GM12878 (cell line): ENCODE results near the gene TMEM150C. TPM values are rescaled to one million over a fixed set of nuclear protein-coding genes. Genes with fewer than 3 reads are reported as not detected.

Source experiments
- ATAC-seq: fragments of 200-7000 bp; cut with Tn5 transposase; 3 replicates; pipeline ENCODE4 v1.9.1; 2020; ENCODE audit warnings: mild to moderate bottlenecking, moderate library complexity
- BruUV-seq: library from RNA; stranded (reverse); fragments of 400-500 nt; replicated peaks from 2 replicates; lab custom pipeline; 2021; lab: Mats Ljungman, UMichigan
- CTCF ChIA-PET: fragments of 300-600 bp; sonication (Branson Sonifier 250); formaldehyde crosslinking; extraction: SDS; loops from one replicate; lab custom pipeline; 2021; ENCODE audit warnings: inconsistent platforms; lab: Yijun Ruan, JAX
- POLR2A ChIA-PET: fragments of 350-600 bp; formaldehyde crosslinking; extraction: SDS; loops from one replicate; lab custom pipeline; 2021; ENCODE audit warnings: inconsistent platforms; lab: Charles Lee
- RAD21 ChIA-PET: fragments of 300-600 bp; sonication (Branson Sonifier 250); formaldehyde crosslinking; loops from one replicate; lab custom pipeline; 2023; ENCODE audit warnings: antibody characterized with exemption; ENCODE audit not compliant: unreplicated experiment; lab: Charles Lee
- SMC1A ChIA-PET: fragments of 300-600 bp; sonication (Branson Sonifier 250); formaldehyde crosslinking; loops from one replicate; lab custom pipeline; 2023; ENCODE audit not compliant: unreplicated experiment, uncharacterized antibody; lab: Charles Lee
- DNase-seq: peaks from one replicate; pipeline ENCODE4 v3.0.0-alpha.2; 2011; ENCODE audit warnings: low read depth, low spot score
- FAIRE-seq: peaks from 3 replicates; lab custom pipeline; 2011; peaks lifted over from hg19 to GRCh38; lab: Jason Lieb, UNC
- H2AFZ ChIP-seq: 2 replicates; pipeline ENCODE4 v1.6.0; 2011; ENCODE audit warnings: low read depth, low read length, control low read depth; ENCODE audit not compliant: control insufficient read depth
- H3K27ac ChIP-seq: 2 replicates; pipeline ENCODE4 v1.5.1; 2011; ENCODE audit warnings: control low read depth; ENCODE audit not compliant: control insufficient read depth, insufficient read depth
- H3K27me3 ChIP-seq, 2 experiments: replicated peaks in 1 of 2; 2 replicates each; pipeline versions ENCODE4 v1.6.0 to v1.6.1; 2011; ENCODE audit warnings: low read length in 1 of 2; ENCODE audit not compliant: control insufficient read depth in 2 of 2, insufficient read depth in 2 of 2
- H3K36me3 ChIP-seq, 2 experiments: 2 replicates each; pipeline ENCODE4 v1.5.1; 2011; ENCODE audit warnings: low read length in 1 of 2; ENCODE audit not compliant: control insufficient read depth in 2 of 2, insufficient read depth in 2 of 2
- H3K4me1 ChIP-seq: 2 replicates; pipeline ENCODE4 v1.6.1; 2011; ENCODE audit warnings: mild to moderate bottlenecking, low read length, moderate library complexity, mixed read lengths; ENCODE audit not compliant: control insufficient read depth, insufficient read depth
- H3K4me2 ChIP-seq: 2 replicates; pipeline ENCODE4 v1.6.0; 2011; ENCODE audit warnings: control low read depth; ENCODE audit not compliant: control insufficient read depth, insufficient read depth
- H3K4me3 ChIP-seq: fragments of 200-600 bp; sonication (generic); 2 replicates; pipeline ENCODE4 v1.5.1; 2016
- H3K79me2 ChIP-seq: 2 replicates; pipeline ENCODE4 v1.6.0; 2011; ENCODE audit warnings: low read length; ENCODE audit not compliant: control insufficient read depth, insufficient read depth
- H3K9ac ChIP-seq: 2 replicates; pipeline ENCODE4 v1.8.0; 2011; ENCODE audit warnings: low read length, control low read depth, mixed read lengths; ENCODE audit not compliant: control insufficient read depth, insufficient read depth
- H3K9me3 ChIP-seq: replicated peaks from 3 replicates; pipeline ENCODE4 v1.5.1; 2011; ENCODE audit warnings: mild to moderate bottlenecking, low read length; ENCODE audit not compliant: control insufficient read depth, insufficient read depth
- H4K20me1 ChIP-seq: 2 replicates; pipeline ENCODE4 v1.6.0; 2011; ENCODE audit not compliant: control insufficient read depth, insufficient read depth
- ATF7 ChIP-seq: fragments of 450-650 bp; IDR thresholded peaks from 2 replicates; pipeline ENCODE4 v1.6.1; 2016; ENCODE audit warnings: low read depth, mild to moderate bottlenecking
- MYB ChIP-seq: fragments of 150-350 bp; IDR thresholded peaks from 2 replicates; pipeline ENCODE4 v1.6.1; 2014; ENCODE audit warnings: mild to moderate bottlenecking, low read depth, low read length, borderline replicate concordance
- MYC ChIP-seq: IDR thresholded peaks from 2 replicates; pipeline ENCODE4 v1.6.1; 2011; ENCODE audit warnings: mild to moderate bottlenecking, low read length, moderate library complexity, inconsistent platforms; ENCODE audit not compliant: insufficient read depth, insufficient replicate concordance, insufficient read length, severe bottlenecking
- WRNIP1 ChIP-seq: IDR thresholded peaks from 2 replicates; pipeline ENCODE4 v1.6.1; 2011; ENCODE audit warnings: low read depth, low read length, improper control_type of control experiment, borderline replicate concordance
- ZNF274 ChIP-seq: IDR thresholded peaks from one replicate; pipeline ENCODE4 v1.8.0; 2011; ENCODE audit not compliant: insufficient read length, insufficient read depth
- WGBS: methylation state at CpG from one replicate; pipeline ENCODE4 v1.1.6; 2016; ENCODE audit warnings: low lambda C conversion rate; ENCODE audit not compliant: insufficient replicate concordance, insufficient coverage; ENCODE audit errors: missing lambda C conversion rate; 5-methylcytosine and 5-hydroxymethylcytosine counted together
- in situ Hi-C: fragments of 300-500 bp; cut with MboI; formaldehyde crosslinking; loops from 9 replicates; pipeline ENCODE4 v1.14.3; 2018; ENCODE audit warnings: mixed read lengths
- intact Hi-C: fragments of 100-400 bp; cut with micrococcal nuclease; formaldehyde crosslinking; loops from one replicate; pipeline ENCODE4 v1.14.2; 2022; ENCODE audit not compliant: unreplicated experiment
- polyA plus RNA-seq, 11 experiments: library from polyadenylated mRNA; depleted of rRNA in 4 of 11; unstranded in 6 of 11; stranded (reverse) in 5 of 11; fragments of >200 nt; fragmentation: Nextera tagmentation in 4 of 11; fragmentation: Illumina TruSeq in 1 of 11; extraction: Ambion mirVana in 4 of 11; extraction: Trizol in 1 of 11; gene quantifications; 1 replicate in 1 of 11; 2 replicates in 10 of 11; pipeline versions ENCODE4 v1.2.1 to v1.2.3, GENCODE V29; 2011 to 2016; ENCODE audit warnings: inconsistent platforms in 2 of 11, missing spikeins in 2 of 11, low read depth in 1 of 11
- total RNA-seq, 4 experiments: library from RNA; depleted of rRNA in 3 of 4; stranded (reverse); fragments of >200 nt in 3 of 4; fragmentation: Illumina TruSeq in 1 of 4; extraction: Trizol in 1 of 4; gene quantifications; 2 replicates each; pipeline versions ENCODE4 v1.2.1 to v1.2.3, GENCODE V29; 2013 to 2021
- TF ChIP-seq, protein P1 (sequence below): fragments of 450-650 bp; formaldehyde crosslinking; IDR thresholded peaks from 2 replicates; pipeline ENCODE4 v1.4.0; 2020; ENCODE audit warnings: mild to moderate bottlenecking, moderate library complexity
- TF ChIP-seq, protein P2 (sequence below): IDR thresholded peaks from 2 replicates; pipeline ENCODE4 v1.6.1; 2012; ENCODE audit warnings: mild to moderate bottlenecking, low read depth, low read length
- TF ChIP-seq, protein P3 (sequence below): IDR thresholded peaks from 2 replicates; pipeline ENCODE4 v1.6.1; 2011; ENCODE audit warnings: mild to moderate bottlenecking, low read depth, low read length, moderate library complexity; ENCODE audit not compliant: insufficient replicate concordance

The TMEM150C gene
- total and polyA plus RNA-seq, 10 of the 15 experiments (the other 5 are each of a cell fraction or from before 2014, with no cell fraction given): 0.04 to 0.78 (median 0.13) TPM; not detected in 2

DNA sequence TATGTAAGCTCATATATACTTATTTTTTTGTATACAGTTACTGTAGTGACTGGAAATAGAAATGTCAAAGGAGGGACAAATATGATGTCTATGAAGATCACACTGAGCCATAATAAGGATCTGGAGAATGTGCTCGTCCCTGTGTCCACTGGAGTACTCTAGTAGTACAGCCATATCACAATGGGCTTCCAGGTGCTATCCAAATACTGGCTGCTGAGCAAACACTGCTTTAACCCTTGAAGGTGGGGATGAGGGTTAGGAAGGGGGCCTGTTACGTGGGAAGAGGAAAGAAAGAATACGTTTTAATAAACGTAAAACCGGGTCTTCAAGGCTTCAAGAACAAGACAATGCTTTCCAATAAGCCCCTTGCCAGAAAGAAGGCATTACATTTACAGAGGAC, 29.8 kb upstream of the TMEM150C start (continued):
- TF ChIP-seq, protein P1, sequence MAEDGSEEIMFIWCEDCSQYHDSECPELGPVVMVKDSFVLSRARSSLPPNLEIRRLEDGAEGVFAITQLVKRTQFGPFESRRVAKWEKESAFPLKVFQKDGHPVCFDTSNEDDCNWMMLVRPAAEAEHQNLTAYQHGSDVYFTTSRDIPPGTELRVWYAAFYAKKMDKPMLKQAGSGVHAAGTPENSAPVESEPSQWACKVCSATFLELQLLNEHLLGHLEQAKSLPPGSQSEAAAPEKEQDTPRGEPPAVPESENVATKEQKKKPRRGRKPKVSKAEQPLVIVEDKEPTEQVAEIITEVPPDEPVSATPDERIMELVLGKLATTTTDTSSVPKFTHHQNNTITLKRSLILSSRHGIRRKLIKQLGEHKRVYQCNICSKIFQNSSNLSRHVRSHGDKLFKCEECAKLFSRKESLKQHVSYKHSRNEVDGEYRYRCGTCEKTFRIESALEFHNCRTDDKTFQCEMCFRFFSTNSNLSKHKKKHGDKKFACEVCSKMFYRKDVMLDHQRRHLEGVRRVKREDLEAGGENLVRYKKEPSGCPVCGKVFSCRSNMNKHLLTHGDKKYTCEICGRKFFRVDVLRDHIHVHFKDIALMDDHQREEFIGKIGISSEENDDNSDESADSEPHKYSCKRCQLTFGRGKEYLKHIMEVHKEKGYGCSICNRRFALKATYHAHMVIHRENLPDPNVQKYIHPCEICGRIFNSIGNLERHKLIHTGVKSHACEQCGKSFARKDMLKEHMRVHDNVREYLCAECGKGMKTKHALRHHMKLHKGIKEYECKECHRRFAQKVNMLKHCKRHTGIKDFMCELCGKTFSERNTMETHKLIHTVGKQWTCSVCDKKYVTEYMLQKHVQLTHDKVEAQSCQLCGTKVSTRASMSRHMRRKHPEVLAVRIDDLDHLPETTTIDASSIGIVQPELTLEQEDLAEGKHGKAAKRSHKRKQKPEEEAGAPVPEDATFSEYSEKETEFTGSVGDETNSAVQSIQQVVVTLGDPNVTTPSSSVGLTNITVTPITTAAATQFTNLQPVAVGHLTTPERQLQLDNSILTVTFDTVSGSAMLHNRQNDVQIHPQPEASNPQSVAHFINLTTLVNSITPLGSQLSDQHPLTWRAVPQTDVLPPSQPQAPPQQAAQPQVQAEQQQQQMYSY (CRISPR knock-in tag): no peak
- TF ChIP-seq ZNF274: no peak

DNA sequence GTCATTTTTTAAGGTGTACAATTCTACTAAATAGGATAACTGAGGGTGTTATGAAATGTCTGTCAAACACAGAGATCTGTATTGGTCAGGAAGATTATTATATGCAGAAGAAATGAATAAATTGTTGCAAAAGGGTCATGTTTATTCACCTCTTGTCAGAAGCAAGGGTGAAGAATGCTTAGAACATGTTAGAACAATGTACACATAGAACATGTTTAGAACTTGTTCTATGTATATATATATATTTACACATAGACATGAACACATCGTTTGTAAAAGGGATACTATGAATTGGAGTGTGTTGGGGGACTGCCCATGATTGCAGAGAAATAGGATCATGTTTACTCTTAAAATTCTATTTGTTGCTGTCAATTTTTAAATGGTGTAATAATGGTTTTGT, 28.0 kb upstream of the TMEM150C start:
- 0% methylated on average over 1 of the region's 1 CpG for WGBS
- no peaks in the 10 kb centered on the region for H4K20me1 ChIP-seq
- ATAC-seq: no peak
- no peak overlapping the region for H3K4me3 ChIP-seq
- H3K27ac ChIP-seq: no peak overlapping the region
- no peak overlapping the region for H3K4me2 ChIP-seq
- DNase-seq: no peak
- ChIA-PET POLR2A (no interaction called here), CTCF (no interaction called here), RAD21 (no interaction called here), SMC1A (no interaction called here)
- H3K4me1 ChIP-seq: no peaks in the 10 kb centered on the region
- TF ChIP-seq ATF7 (no peak), MYB (no peak), WRNIP1 (no peak), MYC (no peak)
- TF ChIP-seq, protein P2, sequence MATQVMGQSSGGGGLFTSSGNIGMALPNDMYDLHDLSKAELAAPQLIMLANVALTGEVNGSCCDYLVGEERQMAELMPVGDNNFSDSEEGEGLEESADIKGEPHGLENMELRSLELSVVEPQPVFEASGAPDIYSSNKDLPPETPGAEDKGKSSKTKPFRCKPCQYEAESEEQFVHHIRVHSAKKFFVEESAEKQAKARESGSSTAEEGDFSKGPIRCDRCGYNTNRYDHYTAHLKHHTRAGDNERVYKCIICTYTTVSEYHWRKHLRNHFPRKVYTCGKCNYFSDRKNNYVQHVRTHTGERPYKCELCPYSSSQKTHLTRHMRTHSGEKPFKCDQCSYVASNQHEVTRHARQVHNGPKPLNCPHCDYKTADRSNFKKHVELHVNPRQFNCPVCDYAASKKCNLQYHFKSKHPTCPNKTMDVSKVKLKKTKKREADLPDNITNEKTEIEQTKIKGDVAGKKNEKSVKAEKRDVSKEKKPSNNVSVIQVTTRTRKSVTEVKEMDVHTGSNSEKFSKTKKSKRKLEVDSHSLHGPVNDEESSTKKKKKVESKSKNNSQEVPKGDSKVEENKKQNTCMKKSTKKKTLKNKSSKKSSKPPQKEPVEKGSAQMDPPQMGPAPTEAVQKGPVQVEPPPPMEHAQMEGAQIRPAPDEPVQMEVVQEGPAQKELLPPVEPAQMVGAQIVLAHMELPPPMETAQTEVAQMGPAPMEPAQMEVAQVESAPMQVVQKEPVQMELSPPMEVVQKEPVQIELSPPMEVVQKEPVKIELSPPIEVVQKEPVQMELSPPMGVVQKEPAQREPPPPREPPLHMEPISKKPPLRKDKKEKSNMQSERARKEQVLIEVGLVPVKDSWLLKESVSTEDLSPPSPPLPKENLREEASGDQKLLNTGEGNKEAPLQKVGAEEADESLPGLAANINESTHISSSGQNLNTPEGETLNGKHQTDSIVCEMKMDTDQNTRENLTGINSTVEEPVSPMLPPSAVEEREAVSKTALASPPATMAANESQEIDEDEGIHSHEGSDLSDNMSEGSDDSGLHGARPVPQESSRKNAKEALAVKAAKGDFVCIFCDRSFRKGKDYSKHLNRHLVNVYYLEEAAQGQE: no peak
- TF ChIP-seq, protein P3, sequence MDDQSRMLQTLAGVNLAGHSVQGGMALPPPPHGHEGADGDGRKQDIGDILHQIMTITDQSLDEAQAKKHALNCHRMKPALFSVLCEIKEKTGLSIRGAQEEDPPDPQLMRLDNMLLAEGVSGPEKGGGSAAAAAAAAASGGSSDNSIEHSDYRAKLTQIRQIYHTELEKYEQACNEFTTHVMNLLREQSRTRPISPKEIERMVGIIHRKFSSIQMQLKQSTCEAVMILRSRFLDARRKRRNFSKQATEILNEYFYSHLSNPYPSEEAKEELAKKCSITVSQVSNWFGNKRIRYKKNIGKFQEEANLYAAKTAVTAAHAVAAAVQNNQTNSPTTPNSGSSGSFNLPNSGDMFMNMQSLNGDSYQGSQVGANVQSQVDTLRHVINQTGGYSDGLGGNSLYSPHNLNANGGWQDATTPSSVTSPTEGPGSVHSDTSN: no peak
- H2AFZ ChIP-seq: no peak overlapping the region
- H3K79me2 ChIP-seq: no peaks in the 10 kb centered on the region
- in situ Hi-C loops (no loop called here), intact Hi-C loops (no loop called here)
- no peak for FAIRE-seq
- BruUV-seq: no TSS peak
- H3K27me3 ChIP-seq: 0 out of 4 replicates have a peak, but pooled peaks cover 2 to 5% of the 10 kb centered on the region in 2 experiments
- H3K9me3 ChIP-seq: no peaks in the 10 kb centered on the region
- no peak overlapping the region for H3K9ac ChIP-seq
- no peaks in the 10 kb centered on the region for H3K36me3 ChIP-seq
